ENCODE data around the gene CDYL2.

GRCh38 chr16:80825365-80825758, 21.0 kb upstream of the CDYL2 start:
- TF ChIP-seq POLR2A (IDR thresholded peaks at IDR 0.05) (no peak), CTCF (IDR thresholded peaks at IDR 0.05) (no peak), POLR2AphosphoS5 (IDR thresholded peaks at IDR 0.05) (no peak)
